Heart right ventricle (tissue), 16 donors: ENCODE data around the gene PLA2G2D. TPM values are rescaled to one million over a fixed set of nuclear protein-coding genes. Genes with fewer than 3 reads are reported as not detected.

Source experiments
- ATAC-seq, 8 donors: fragments of 200-7000 bp; cut with Tn5 transposase; one replicate each; pipeline ENCODE4 v1.9.1; 2020; ENCODE audit warnings: mild to moderate bottlenecking in 8 of 8, moderate library complexity in 8 of 8, moderate number of reproducible peaks in 1 of 8
- DNase-seq, 2 donors: peaks; one replicate each; pipeline ENCODE4 v3.0.0-alpha.2; 2020
- H3K27ac ChIP-seq, 10 donors: fragments of 200-600 bp; sonication (generic) in 2 of 10; one replicate each; pipeline versions ENCODE4 v1.5.0 to v1.8.0; 2020 to 2022; ENCODE audit warnings: mild to moderate bottlenecking in 3 of 10
- H3K27me3 ChIP-seq, 7 donors: fragments of 200-600 bp; one replicate each; pipeline ENCODE4 v1.8.0; 2021 to 2022; ENCODE audit warnings: mild to moderate bottlenecking in 2 of 7
- H3K36me3 ChIP-seq, 9 donors: fragments of 200-600 bp; sonication (generic) in 1 of 9; one replicate each; pipeline versions ENCODE4 v1.5.0 to v1.8.0; 2020 to 2022; ENCODE audit warnings: mild to moderate bottlenecking in 2 of 9
- H3K4me1 ChIP-seq, 9 donors: fragments of 200-600 bp; sonication (generic) in 1 of 9; one replicate each; pipeline versions ENCODE4 v1.5.0 to v1.8.0; 2020 to 2022; ENCODE audit warnings: mild to moderate bottlenecking in 4 of 9
- H3K4me3 ChIP-seq, 10 donors: fragments of 200-600 bp; sonication (generic) in 2 of 10; one replicate each; pipeline versions ENCODE4 v1.5.0 to v1.8.0; 2020 to 2022; ENCODE audit warnings: mild to moderate bottlenecking in 7 of 10, moderate library complexity in 2 of 10
- H3K9me3 ChIP-seq, 11 donors: fragments of 200-600 bp in 10 of 11; sonication (generic) in 2 of 11; one replicate each; pipeline versions ENCODE4 v1.5.0 to v1.8.0; 2013 to 2022; ENCODE audit warnings: mild to moderate bottlenecking in 2 of 11, control low read depth in 1 of 11, moderate library complexity in 1 of 11
- WGBS, 2 donors: extraction: QIAGEN DNeasy Blood & Tissue Kit; methylation state at CpG; one replicate each; pipeline ENCODE4 v1.1.7; 2013; ENCODE audit warnings: inconsistent platforms in 1 of 2; 5-methylcytosine and 5-hydroxymethylcytosine counted together
- intact Hi-C, 10 donors: fragments of 100-400 bp; cut with DNase I; formaldehyde crosslinking; loops; one replicate each; pipeline versions ENCODE4 v1.11.1 to v1.14.2; 2022
- polyA plus RNA-seq, 2 donors: library from polyadenylated mRNA; stranded (reverse); fragments of 200-250 nt; gene quantifications; one replicate each; pipeline ENCODE4 v1.2.3, GENCODE V29; 2013
- total RNA-seq, 10 donors: library from RNA; stranded (reverse); fragmentation: NEBNext Ultra II Directional in 3 of 10; extraction: Animal tissue kit (Norgen Biotek cat#: 25700) in 3 of 10; gene quantifications; one replicate each; pipeline versions ENCODE4 v1.2.1 to v1.2.4, GENCODE V29; 2021 to 2023
- TF ChIP-seq, protein P1 (sequence below), 9 donors: fragments of 200-600 bp; sonication (generic) in 2 of 9; IDR thresholded peaks; one replicate each; pipeline versions ENCODE4 v1.5.0 to v1.8.0; 2021 to 2022; ENCODE audit warnings: antibody characterized with exemption in 9 of 9, mild to moderate bottlenecking in 5 of 9, moderate library complexity in 1 of 9
- donor health status: Arrhythmogenic right ventricular cardiomyopathy.
- donor health status: ischemic (EF 13 %, LVEDD 7.1; RV severe dilation, severe dysfunction).
- donor health status: healthy with polysubstance abuse.
- donor health status: DM: no; HTN: yes; CAD: no.
- donor health status: DM: no; HTN: no; CAD: no.
- donor health status: ischemic (EF 25% LVEDD 6.9; RV normal size, moderate dysfunction).
- donor health status: ischemic (EF 25% LVEDD 5.7; RV mildly dilated, moderate dysfunction).
- donor health status: healthy.
- donor health status: DM: yes; HTN: yes; CAD: no.
- donor health status: Ischemic cardiomyopathy.
- donor health status: ischemic (EF 35%, LVEDD 5.7; RV mildly dilated, moderate dysfunction).
- donor health status: nonischemic (EF 11% LVEDD 7.7; RV severe dilation, severe dysfunction).
- donor health status: DM: yes; HTN: yes; CAD: no.
- donor health status: PGD.
- donor health status: ischemic (EF 29% LVEDD 5.4; RV normal size, mild dysfunction).
- donor health status: nonischemic (EF 23%, LVEDD 6.1; RV moderate dilation, normal function).

The PLA2G2D gene
- total and polyA plus RNA-seq, 12 donors: 1.1 TPM; not detected in 11

DNA sequence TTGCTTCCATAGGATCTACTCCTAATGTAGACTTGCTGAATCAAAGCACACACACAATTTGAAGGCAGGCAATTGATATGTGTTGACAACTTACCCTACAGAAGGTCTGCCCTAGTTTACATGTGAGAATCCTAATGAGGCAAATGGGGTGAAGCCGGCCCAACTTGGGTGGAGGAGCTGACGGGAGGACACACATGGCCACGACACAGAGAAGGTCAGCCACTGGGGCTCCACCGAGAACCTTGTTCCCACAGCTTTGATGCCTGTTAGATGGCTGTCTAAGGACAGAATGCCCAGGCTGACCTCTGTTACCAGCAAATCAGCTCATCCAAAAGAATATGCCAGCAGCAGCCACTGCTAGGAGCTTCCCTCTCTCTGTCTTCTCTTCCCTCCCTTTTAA, 1.5 kb upstream of the PLA2G2D start:
- peaks cover 0 to 15% (median 0%) of the 10 kb centered on the region in 7 donors for H3K27me3 ChIP-seq
- H3K36me3 ChIP-seq: no peaks in the 10 kb centered on the region
- WGBS, 2 donors: 89 to 94% methylated on average over 4 of the region's 4 CpGs
- H3K4me3 ChIP-seq: no peak overlapping the region
- no peak for ATAC-seq
- no peak for DNase-seq
- H3K27ac ChIP-seq: no peak overlapping the region
- intact Hi-C loops: no loop called here
- TF ChIP-seq, protein P1, sequence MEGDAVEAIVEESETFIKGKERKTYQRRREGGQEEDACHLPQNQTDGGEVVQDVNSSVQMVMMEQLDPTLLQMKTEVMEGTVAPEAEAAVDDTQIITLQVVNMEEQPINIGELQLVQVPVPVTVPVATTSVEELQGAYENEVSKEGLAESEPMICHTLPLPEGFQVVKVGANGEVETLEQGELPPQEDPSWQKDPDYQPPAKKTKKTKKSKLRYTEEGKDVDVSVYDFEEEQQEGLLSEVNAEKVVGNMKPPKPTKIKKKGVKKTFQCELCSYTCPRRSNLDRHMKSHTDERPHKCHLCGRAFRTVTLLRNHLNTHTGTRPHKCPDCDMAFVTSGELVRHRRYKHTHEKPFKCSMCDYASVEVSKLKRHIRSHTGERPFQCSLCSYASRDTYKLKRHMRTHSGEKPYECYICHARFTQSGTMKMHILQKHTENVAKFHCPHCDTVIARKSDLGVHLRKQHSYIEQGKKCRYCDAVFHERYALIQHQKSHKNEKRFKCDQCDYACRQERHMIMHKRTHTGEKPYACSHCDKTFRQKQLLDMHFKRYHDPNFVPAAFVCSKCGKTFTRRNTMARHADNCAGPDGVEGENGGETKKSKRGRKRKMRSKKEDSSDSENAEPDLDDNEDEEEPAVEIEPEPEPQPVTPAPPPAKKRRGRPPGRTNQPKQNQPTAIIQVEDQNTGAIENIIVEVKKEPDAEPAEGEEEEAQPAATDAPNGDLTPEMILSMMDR (IDR thresholded peaks at IDR 0.05): no peak
- peaks cover 0 to 11% (median 0%) of the 10 kb centered on the region in 9 donors for H3K4me1 ChIP-seq
- H3K9me3 ChIP-seq: no peaks in the 10 kb centered on the region

DNA sequence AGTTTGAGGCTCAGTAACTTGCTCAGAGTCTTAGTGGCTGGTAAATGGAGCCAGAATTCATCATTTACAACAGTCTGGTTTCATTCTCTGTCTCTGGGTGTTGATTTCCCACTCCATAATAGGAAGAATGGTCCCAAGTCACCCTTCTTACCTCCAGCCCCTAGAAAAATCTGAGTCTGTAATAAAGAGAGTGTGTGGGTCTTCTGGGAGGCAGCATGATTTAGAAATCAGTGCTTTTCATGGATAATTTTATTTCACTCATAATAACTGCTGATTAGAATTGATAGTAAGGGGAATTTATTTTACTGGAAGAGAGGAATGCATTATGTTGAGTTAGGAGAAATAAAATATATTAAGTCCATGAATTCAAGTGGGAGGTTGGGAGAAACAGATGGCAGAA, 2.1 kb downstream of the PLA2G2D start:
- no peaks in the 10 kb centered on the region for H3K36me3 ChIP-seq
- ATAC-seq: no peak
- intact Hi-C loops: no loop called here

DNA sequence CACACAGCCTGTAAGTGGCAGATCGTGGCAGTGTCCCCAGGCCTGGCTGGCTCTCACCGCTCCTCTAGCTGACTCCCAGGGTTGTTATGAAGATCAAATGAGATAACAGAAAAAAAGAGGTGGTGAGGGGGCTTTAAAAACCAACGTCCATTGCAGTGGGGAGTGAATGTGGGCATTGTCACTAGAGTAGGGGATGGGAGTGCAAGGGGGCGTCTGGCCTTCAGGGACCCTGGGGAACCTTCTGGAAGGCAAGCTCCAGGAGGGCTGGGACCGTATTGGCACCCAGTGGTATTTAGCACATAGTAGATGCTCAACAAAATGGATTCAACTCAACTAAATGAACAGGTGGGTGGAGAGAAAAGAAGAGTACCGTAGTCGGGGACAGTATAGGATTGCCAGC, 3.4 kb downstream of the PLA2G2D start:
- WGBS, 2 donors: 77 to 81% methylated on average over 7 of the region's 7 CpGs

More for the DNA sequence above, 2.1 kb downstream of the PLA2G2D start:
- TF ChIP-seq, protein P1 (IDR thresholded peaks at IDR 0.05): no peak
- Histone ChIP-seq H3K9me3 (no peaks in the 10 kb centered on the region), H3K4me3 (no peak overlapping the region), H3K4me1 (no peaks in the 10 kb centered on the region), H3K27ac (no peak overlapping the region), H3K27me3 (peaks cover 0 to 39% (median 4%) of the 10 kb centered on the region in 7 donors)
- DNase-seq: no peak

DNA sequence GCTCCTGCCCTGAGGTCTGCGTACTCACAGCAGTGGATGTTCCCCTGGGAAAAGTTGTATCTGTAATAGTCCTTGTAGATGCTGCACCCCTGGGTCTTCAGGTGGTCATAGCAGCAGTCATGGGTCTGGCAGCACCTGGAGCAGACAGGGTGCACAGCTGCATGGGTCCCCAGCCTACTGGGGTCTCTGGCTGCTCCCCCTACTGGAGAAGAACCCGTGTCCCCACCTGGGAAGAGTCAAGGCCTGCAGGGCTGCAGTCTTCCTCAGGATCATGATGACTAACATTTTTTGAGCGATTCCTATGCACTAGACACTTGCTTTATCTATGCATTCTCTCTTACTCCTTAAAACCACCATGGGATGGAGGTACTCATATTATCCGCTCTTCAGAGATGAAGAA, 3.9 kb downstream of the PLA2G2D start:
- no peak for ATAC-seq
- TF ChIP-seq, protein P1 (IDR thresholded peaks at IDR 0.05): no peak
- Histone ChIP-seq H3K4me1 (no peaks in the 10 kb centered on the region), H3K4me3 (no peak overlapping the region), H3K27me3 (peaks cover 0 to 32% (median 4%) of the 10 kb centered on the region in 7 donors), H3K9me3 (no peaks in the 10 kb centered on the region), H3K27ac (no peak overlapping the region), H3K36me3 (no peaks in the 10 kb centered on the region)
- intact Hi-C loops: no loop called here
- 80 to 83% methylated on average over 4 of the region's 4 CpGs for WGBS, 2 donors
- DNase-seq: no peak

More for the DNA sequence above, 3.4 kb downstream of the PLA2G2D start:
- DNase-seq (no peak), ATAC-seq (no peak)
- TF ChIP-seq, protein P1 (IDR thresholded peaks at IDR 0.05): no peak
- H3K36me3 ChIP-seq: no peaks in the 10 kb centered on the region
- H3K4me3 ChIP-seq: no peak overlapping the region
- intact Hi-C loops: no loop called here
- no peaks in the 10 kb centered on the region for H3K4me1 ChIP-seq
- no peaks in the 10 kb centered on the region for H3K9me3 ChIP-seq
- no peak overlapping the region for H3K27ac ChIP-seq
- H3K27me3 ChIP-seq: peaks cover 0 to 32% (median 4%) of the 10 kb centered on the region in 7 donors
